Lower lobe of right lung (tissue), 2 donors: ENCODE measurements around the gene GRM7. TPM values are rescaled to one million over a fixed set of nuclear protein-coding genes. Genes with fewer than 3 reads are reported as not detected.
"Not testable (repeated sequence)": the region's sequence is repeated elsewhere in the genome, so short reads cannot be mapped to it uniquely, and the experiment has no call there.

Experiments
- ATAC-seq, 2 donors: fragments of 200-7000 bp; cut with Tn5 transposase; one replicate each; pipeline ENCODE4 v1.9.1; 2020 to 2022; ENCODE audit warnings: mild to moderate bottlenecking in 2 of 2, moderate library complexity in 2 of 2
- DNase-seq: peaks from one replicate; pipeline ENCODE4 v3.0.0-alpha.2; 2020
- H3K27ac ChIP-seq: fragments of 200-600 bp; one replicate; pipeline ENCODE4 v1.8.0; 2022
- H3K27me3 ChIP-seq: fragments of 200-600 bp; one replicate; pipeline ENCODE4 v1.8.0; 2022; ENCODE audit warnings: low read depth
- H3K36me3 ChIP-seq: fragments of 200-600 bp; one replicate; pipeline ENCODE4 v1.8.0; 2022; ENCODE audit warnings: mild to moderate bottlenecking
- H3K4me1 ChIP-seq: fragments of 200-600 bp; one replicate; pipeline ENCODE4 v1.8.0; 2022
- H3K4me3 ChIP-seq: fragments of 200-600 bp; one replicate; pipeline ENCODE4 v1.8.0; 2022; ENCODE audit warnings: mild to moderate bottlenecking
- H3K9me3 ChIP-seq: fragments of 200-600 bp; one replicate; pipeline ENCODE4 v1.8.0; 2022
- CTCF ChIP-seq: fragments of 200-600 bp; IDR thresholded peaks from one replicate; pipeline ENCODE4 v1.8.0; 2022; ENCODE audit warnings: antibody characterized with exemption, mild to moderate bottlenecking
- intact Hi-C: fragments of 100-400 bp; cut with DNase I; formaldehyde crosslinking; loops from one replicate; pipeline ENCODE4 v1.11.0; 2022
- total RNA-seq: library from RNA; stranded (reverse); fragmentation: NEBNext Ultra II Directional; extraction: Animal tissue kit (Norgen Biotek cat#: 25700); gene quantifications from one replicate; pipeline ENCODE4 v1.2.1, GENCODE V29; 2021
- donor health status: DM: no; HTN: yes; CAD: no; lungs with severe emphysema.

GRM7 gene
- total RNA-seq, 1 donor from 2014 or later, result 0.86 TPM

GRCh38 chr3:6921876-6922275 lies 61.0 kb downstream of the GRM7 start:
- ATAC-seq (no peak), DNase-seq (no peak)
- intact Hi-C loops, result no loop called here
- H3K36me3 ChIP-seq, result no peaks in the 10 kb centered on the region
- no peak overlapping the region for H3K27ac ChIP-seq
- no peaks in the 10 kb centered on the region for H3K27me3 ChIP-seq
- H3K9me3 ChIP-seq, result no peaks in the 10 kb centered on the region
- no peak overlapping the region for H3K4me3 ChIP-seq
- no peak for TF ChIP-seq CTCF
- no peaks in the 10 kb centered on the region for H3K4me1 ChIP-seq

- intact Hi-C loops, result no loop called here
- H3K4me3 ChIP-seq, result no peak overlapping the region
- ATAC-seq, result no peak
- H3K9me3 ChIP-seq, result no peaks in the 10 kb centered on the region
- TF ChIP-seq CTCF, result no peak
- H3K27ac ChIP-seq, result no peak overlapping the region
- no peaks in the 10 kb centered on the region for H3K36me3 ChIP-seq
- H3K4me1 ChIP-seq, result no peaks in the 10 kb centered on the region
- DNase-seq, result no peak
- H3K27me3 ChIP-seq, result no peaks in the 10 kb centered on the region
Observed at GRCh38 chr3:6928064-6928463, 67.1 kb downstream of the GRM7 start.

GRCh38 chr3:6929918-6930317 lies 69.0 kb downstream of the GRM7 start:
- ATAC-seq, result no peak
- DNase-seq, result no peak
- Histone ChIP-seq H3K4me3 (no peak overlapping the region), H3K27me3 (no peaks in the 10 kb centered on the region), H3K9me3 (no peaks in the 10 kb centered on the region), H3K36me3 (no peaks in the 10 kb centered on the region), H3K27ac (no peak overlapping the region), H3K4me1 (no peaks in the 10 kb centered on the region)
- intact Hi-C loops, result no loop called here
- TF ChIP-seq CTCF, result no peak

- DNase-seq, H3K4me3 ChIP-seq, H3K27ac ChIP-seq, H3K9me3 ChIP-seq, H3K4me1 ChIP-seq, H3K27me3 ChIP-seq, intact Hi-C loops, H3K36me3 ChIP-seq, ATAC-seq: not testable (repeated sequence)
Observed at GRCh38 chr3:6935418-6935817, 74.5 kb downstream of the GRM7 start.

- H3K27me3 ChIP-seq, result no peaks in the 10 kb centered on the region
- H3K9me3 ChIP-seq, result no peaks in the 10 kb centered on the region
- no peaks in the 10 kb centered on the region for H3K36me3 ChIP-seq
- H3K4me3 ChIP-seq, result no peak overlapping the region
- no peak overlapping the region for H3K27ac ChIP-seq
- no peak for TF ChIP-seq CTCF
- DNase-seq (no peak), ATAC-seq (no peak)
- H3K4me1 ChIP-seq, result no peaks in the 10 kb centered on the region
- intact Hi-C loops, result no loop called here
Observed at GRCh38 chr3:6935970-6936369, 75.1 kb downstream of the GRM7 start.

GRCh38 chr3:6962801-6963200 lies 101.9 kb downstream of the GRM7 start:
- Histone ChIP-seq H3K4me3 (no peak overlapping the region), H3K27ac (no peak overlapping the region), H3K4me1 (no peaks in the 10 kb centered on the region), H3K36me3 (no peaks in the 10 kb centered on the region), H3K27me3 (no peaks in the 10 kb centered on the region), H3K9me3 (no peaks in the 10 kb centered on the region)
- DNase-seq, result no peak
- intact Hi-C loops, result no loop called here
- TF ChIP-seq CTCF, result no peak
- no peak for ATAC-seq
